GM23338 (cell line): Measurements from ENCODE around the gene TPI1.

Experiments used
- CREB1 ChIP-seq: fragments of 250-450 bp; sonication (Bioruptor Pico); IDR thresholded peaks from 2 replicates; pipeline ENCODE4 v1.5.0; 2020; ENCODE audit warnings: low read depth, mild to moderate bottlenecking, moderate library complexity
- EZH2 ChIP-seq: fragments of 200-600 bp; sonication (generic); IDR thresholded peaks from one replicate; pipeline ENCODE4 v1.8.0; 2017; ENCODE audit warnings: antibody characterized with exemption, mild to moderate bottlenecking, low read depth; ENCODE audit not compliant: unreplicated experiment
- EZH2phosphoT487 ChIP-seq: fragments of 200-600 bp; sonication (generic); IDR thresholded peaks from one replicate; pipeline ENCODE4 v1.8.1; 2018; ENCODE audit warnings: antibody characterized with exemption; ENCODE audit not compliant: unreplicated experiment
- JUNB ChIP-seq: IDR thresholded peaks from one replicate; pipeline ENCODE4 v1.6.1; 2016; ENCODE audit warnings: antibody characterized with exemption; ENCODE audit not compliant: unreplicated experiment
- POLR2AphosphoS5 ChIP-seq: IDR thresholded peaks from 2 replicates; pipeline ENCODE4 v1.6.1; 2016; ENCODE audit warnings: antibody characterized with exemption, low read depth
- STAT1 ChIP-seq: IDR thresholded peaks from one replicate; pipeline ENCODE4 v1.6.1; 2016; ENCODE audit warnings: antibody characterized with exemption; ENCODE audit not compliant: unreplicated experiment
- TF ChIP-seq, protein P1 (sequence below), 2 experiments: fragments of 200-600 bp in 1 of 2; sonication (generic) in 1 of 2; conservative IDR thresholded peaks; 2 replicates each; pipeline versions ENCODE4 v1.5.1 to v1.6.1; 2016 to 2017; ENCODE audit warnings: antibody characterized with exemption in 2 of 2, low read depth in 2 of 2, mild to moderate bottlenecking in 2 of 2, moderate library complexity in 1 of 2
- TF ChIP-seq, protein P2 (sequence below): IDR thresholded peaks from one replicate; pipeline ENCODE4 v1.6.1; 2018; ENCODE audit warnings: antibody characterized with exemption; ENCODE audit not compliant: unreplicated experiment
- TF ChIP-seq, protein P3 (sequence below): IDR thresholded peaks from 2 replicates; pipeline ENCODE4 v1.6.1; 2016; ENCODE audit warnings: antibody characterized with exemption

DNA sequence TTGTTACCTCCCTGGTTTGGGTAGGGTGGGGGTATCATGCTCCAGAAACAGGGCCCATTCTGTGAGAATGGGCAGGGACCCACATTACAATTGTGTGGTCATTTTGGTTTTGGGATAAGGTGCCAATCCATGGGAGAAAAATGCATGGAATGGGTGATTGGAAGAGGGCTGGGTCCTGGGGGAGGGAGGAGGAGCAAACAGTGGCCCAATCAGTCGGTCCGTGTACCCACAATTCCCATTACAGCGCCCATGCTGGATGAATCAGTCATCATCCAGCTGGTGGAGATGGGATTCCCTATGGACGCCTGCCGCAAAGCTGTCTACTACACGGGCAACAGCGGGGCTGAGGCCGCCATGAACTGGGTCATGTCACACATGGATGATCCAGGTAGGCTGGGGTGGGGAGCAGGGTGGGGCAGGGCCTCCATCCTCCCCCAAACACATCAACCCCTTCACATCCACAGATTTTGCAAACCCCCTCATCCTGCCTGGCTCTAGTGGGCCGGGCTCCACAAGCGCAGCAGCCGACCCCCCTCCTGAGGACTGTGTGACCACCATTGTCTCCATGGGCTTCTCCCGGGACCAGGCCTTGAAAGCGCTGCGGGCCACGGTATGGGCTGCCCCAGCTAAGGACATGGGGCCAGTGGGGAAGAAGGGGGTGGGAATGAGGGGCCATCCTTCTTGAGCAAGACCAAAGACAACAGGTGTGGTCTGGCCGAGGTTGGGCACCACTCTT is 3.6 kb upstream of the TPI1 start:
- TF ChIP-seq, protein P1, sequence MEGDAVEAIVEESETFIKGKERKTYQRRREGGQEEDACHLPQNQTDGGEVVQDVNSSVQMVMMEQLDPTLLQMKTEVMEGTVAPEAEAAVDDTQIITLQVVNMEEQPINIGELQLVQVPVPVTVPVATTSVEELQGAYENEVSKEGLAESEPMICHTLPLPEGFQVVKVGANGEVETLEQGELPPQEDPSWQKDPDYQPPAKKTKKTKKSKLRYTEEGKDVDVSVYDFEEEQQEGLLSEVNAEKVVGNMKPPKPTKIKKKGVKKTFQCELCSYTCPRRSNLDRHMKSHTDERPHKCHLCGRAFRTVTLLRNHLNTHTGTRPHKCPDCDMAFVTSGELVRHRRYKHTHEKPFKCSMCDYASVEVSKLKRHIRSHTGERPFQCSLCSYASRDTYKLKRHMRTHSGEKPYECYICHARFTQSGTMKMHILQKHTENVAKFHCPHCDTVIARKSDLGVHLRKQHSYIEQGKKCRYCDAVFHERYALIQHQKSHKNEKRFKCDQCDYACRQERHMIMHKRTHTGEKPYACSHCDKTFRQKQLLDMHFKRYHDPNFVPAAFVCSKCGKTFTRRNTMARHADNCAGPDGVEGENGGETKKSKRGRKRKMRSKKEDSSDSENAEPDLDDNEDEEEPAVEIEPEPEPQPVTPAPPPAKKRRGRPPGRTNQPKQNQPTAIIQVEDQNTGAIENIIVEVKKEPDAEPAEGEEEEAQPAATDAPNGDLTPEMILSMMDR (conservative IDR thresholded peaks at IDR 0.05; ENCODE audit: low read depth in 2 of 2), result no peak
- no peak for TF ChIP-seq CREB1 (CRISPR knock-in tag)
- no peak for TF ChIP-seq EZH2
- TF ChIP-seq POLR2AphosphoS5, result no peak
- TF ChIP-seq JUNB, result no peak
- no peak for TF ChIP-seq EZH2phosphoT487
- TF ChIP-seq, protein P2, sequence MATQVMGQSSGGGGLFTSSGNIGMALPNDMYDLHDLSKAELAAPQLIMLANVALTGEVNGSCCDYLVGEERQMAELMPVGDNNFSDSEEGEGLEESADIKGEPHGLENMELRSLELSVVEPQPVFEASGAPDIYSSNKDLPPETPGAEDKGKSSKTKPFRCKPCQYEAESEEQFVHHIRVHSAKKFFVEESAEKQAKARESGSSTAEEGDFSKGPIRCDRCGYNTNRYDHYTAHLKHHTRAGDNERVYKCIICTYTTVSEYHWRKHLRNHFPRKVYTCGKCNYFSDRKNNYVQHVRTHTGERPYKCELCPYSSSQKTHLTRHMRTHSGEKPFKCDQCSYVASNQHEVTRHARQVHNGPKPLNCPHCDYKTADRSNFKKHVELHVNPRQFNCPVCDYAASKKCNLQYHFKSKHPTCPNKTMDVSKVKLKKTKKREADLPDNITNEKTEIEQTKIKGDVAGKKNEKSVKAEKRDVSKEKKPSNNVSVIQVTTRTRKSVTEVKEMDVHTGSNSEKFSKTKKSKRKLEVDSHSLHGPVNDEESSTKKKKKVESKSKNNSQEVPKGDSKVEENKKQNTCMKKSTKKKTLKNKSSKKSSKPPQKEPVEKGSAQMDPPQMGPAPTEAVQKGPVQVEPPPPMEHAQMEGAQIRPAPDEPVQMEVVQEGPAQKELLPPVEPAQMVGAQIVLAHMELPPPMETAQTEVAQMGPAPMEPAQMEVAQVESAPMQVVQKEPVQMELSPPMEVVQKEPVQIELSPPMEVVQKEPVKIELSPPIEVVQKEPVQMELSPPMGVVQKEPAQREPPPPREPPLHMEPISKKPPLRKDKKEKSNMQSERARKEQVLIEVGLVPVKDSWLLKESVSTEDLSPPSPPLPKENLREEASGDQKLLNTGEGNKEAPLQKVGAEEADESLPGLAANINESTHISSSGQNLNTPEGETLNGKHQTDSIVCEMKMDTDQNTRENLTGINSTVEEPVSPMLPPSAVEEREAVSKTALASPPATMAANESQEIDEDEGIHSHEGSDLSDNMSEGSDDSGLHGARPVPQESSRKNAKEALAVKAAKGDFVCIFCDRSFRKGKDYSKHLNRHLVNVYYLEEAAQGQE, result no peak
- no peak for TF ChIP-seq STAT1
- TF ChIP-seq, protein P3, sequence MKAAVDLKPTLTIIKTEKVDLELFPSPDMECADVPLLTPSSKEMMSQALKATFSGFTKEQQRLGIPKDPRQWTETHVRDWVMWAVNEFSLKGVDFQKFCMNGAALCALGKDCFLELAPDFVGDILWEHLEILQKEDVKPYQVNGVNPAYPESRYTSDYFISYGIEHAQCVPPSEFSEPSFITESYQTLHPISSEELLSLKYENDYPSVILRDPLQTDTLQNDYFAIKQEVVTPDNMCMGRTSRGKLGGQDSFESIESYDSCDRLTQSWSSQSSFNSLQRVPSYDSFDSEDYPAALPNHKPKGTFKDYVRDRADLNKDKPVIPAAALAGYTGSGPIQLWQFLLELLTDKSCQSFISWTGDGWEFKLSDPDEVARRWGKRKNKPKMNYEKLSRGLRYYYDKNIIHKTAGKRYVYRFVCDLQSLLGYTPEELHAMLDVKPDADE, result no peak
